H1 (cell line): Measurements from ENCODE around the gene DNASE2B. TPM values are rescaled to one million over a fixed set of nuclear protein-coding genes. Genes with fewer than 3 reads are reported as not detected.

ENCODE experiments used
- CTCF ChIA-PET: fragments of 300-600 bp; sonication (Branson Sonifier 250); formaldehyde crosslinking; loops from one replicate; lab custom pipeline; 2021; ENCODE audit not compliant: partially characterized antibody; lab: Charles Lee
- POLR2A ChIA-PET: fragments of 300-600 bp; sonication (Branson Sonifier 250); formaldehyde crosslinking; loops from one replicate; lab custom pipeline; 2021; ENCODE audit warnings: inconsistent platforms; ENCODE audit not compliant: partially characterized antibody; lab: Charles Lee
- DNase-seq, 2 experiments: peaks; one replicate each; pipeline versions ENCODE4 v3.0.0 to v3.0.0-alpha.2; 2010 to 2022; ENCODE audit warnings: low spot score in 2 of 2, low read depth in 1 of 2, mixed read lengths in 1 of 2
- FAIRE-seq: peaks from 2 replicates; lab custom pipeline; 2011; peaks lifted over from hg19 to GRCh38; lab: Jason Lieb, UNC
- H2AFZ ChIP-seq: 2 replicates; pipeline ENCODE4 v1.8.1; 2012; ENCODE audit warnings: low read length, inconsistent platforms
- H2AK5ac ChIP-seq: 2 replicates; pipeline ENCODE4 v1.6.1; 2013; ENCODE audit warnings: low read depth, low read length
- H2BK120ac ChIP-seq: replicated peaks from 2 replicates; pipeline ENCODE3; 2013; ENCODE audit warnings: low read depth, low read length, inconsistent platforms
- H2BK12ac ChIP-seq: 2 replicates; pipeline ENCODE4 v1.6.1; 2013; ENCODE audit warnings: low read depth, low read length
- H2BK15ac ChIP-seq: 2 replicates; pipeline ENCODE4 v1.6.1; 2013; ENCODE audit warnings: low read length
- H2BK20ac ChIP-seq: 2 replicates; pipeline ENCODE4 v1.6.1; 2013; ENCODE audit warnings: low read length
- H2BK5ac ChIP-seq: 2 replicates; pipeline ENCODE4 v1.6.1; 2013; ENCODE audit warnings: low read depth, low read length
- H3K14ac ChIP-seq: 2 replicates; pipeline ENCODE4 v1.6.1; 2013; ENCODE audit warnings: inconsistent platforms; ENCODE audit not compliant: insufficient read length
- H3K18ac ChIP-seq: 2 replicates; pipeline ENCODE4 v1.6.1; 2013; ENCODE audit warnings: low read length; ENCODE audit errors: extremely low read depth
- H3K23ac ChIP-seq: 2 replicates; pipeline ENCODE4 v1.6.1; 2013; ENCODE audit warnings: inconsistent platforms; ENCODE audit not compliant: insufficient read length
- H3K23me2 ChIP-seq: 2 replicates; pipeline ENCODE4 v1.6.1; 2013; ENCODE audit warnings: low read depth, low read length
- H3K27ac ChIP-seq: 2 replicates; pipeline ENCODE4 v1.6.1; 2011; ENCODE audit warnings: low read depth, low read length, inconsistent platforms
- H3K27me3 ChIP-seq, 4 experiments: replicated peaks in 1 of 4; 1 replicate in 1 of 4; 2 replicates in 3 of 4; pipeline versions ENCODE4 v1.6.1 to v1.8.1; 2011 to 2013; ENCODE audit warnings: low read length in 3 of 4, mild to moderate bottlenecking in 3 of 4, inconsistent platforms in 2 of 4, mixed read lengths in 2 of 4, moderate library complexity in 1 of 4; ENCODE audit not compliant: control insufficient read depth in 3 of 4, insufficient read depth in 3 of 4; ENCODE audit errors: extremely low read depth in 1 of 4
- H3K36me3 ChIP-seq, 4 experiments: 2 replicates each; pipeline versions ENCODE4 v1.6.1 to v1.8.1; 2011 to 2013; ENCODE audit warnings: mild to moderate bottlenecking in 4 of 4, low read length in 3 of 4, moderate library complexity in 2 of 4, control low read depth in 1 of 4, inconsistent platforms in 1 of 4; ENCODE audit not compliant: insufficient read depth in 4 of 4, control insufficient read depth in 2 of 4
- H3K4ac ChIP-seq: replicated peaks from 2 replicates; pipeline ENCODE3; 2013; ENCODE audit warnings: low read length, low read depth, mixed read lengths, inconsistent platforms; ENCODE audit not compliant: insufficient read length
- H3K4me1 ChIP-seq, 4 experiments: replicated peaks in 1 of 4; 1 replicate in 1 of 4; 2 replicates in 3 of 4; pipeline versions ENCODE4 v1.6.1 to v1.8.1; 2011 to 2013; ENCODE audit warnings: low read length in 3 of 4, inconsistent platforms in 2 of 4, mixed read lengths in 1 of 4; ENCODE audit not compliant: insufficient read depth in 4 of 4, control insufficient read depth in 3 of 4
- H3K4me2 ChIP-seq, 2 experiments: 2 replicates each; pipeline versions ENCODE4 v1.6.1 to v1.8.1; 2011 to 2013; ENCODE audit warnings: low read depth in 2 of 2, low read length in 2 of 2, control low read depth in 1 of 2, inconsistent platforms in 1 of 2, mild to moderate bottlenecking in 1 of 2; ENCODE audit not compliant: insufficient read depth in 1 of 2
- H3K4me3 ChIP-seq, 4 experiments: fragments of 200-600, 300-600 bp in 1 of 4; sonication (generic), shearing (Covaris generic), sonication (Bioruptor Twin) in 1 of 4; 2 replicates each; pipeline versions ENCODE4 v1.5.1 to v1.8.1; 2011 to 2016; ENCODE audit warnings: low read length in 4 of 4, low read depth in 3 of 4, control low read depth in 2 of 4, inconsistent platforms in 2 of 4, mild to moderate bottlenecking in 2 of 4, mixed read lengths in 1 of 4, moderate library complexity in 1 of 4; ENCODE audit not compliant: insufficient read depth in 2 of 4; ENCODE audit errors: extremely low read depth in 1 of 4
- H3K56ac ChIP-seq: replicated peaks from 2 replicates; pipeline ENCODE3; 2013; ENCODE audit warnings: low read depth, mild to moderate bottlenecking, mixed read lengths, low read length, inconsistent platforms; ENCODE audit not compliant: insufficient read length
- H3K79me1 ChIP-seq: 2 replicates; pipeline ENCODE4 v1.6.1; 2013; ENCODE audit warnings: low read depth, low read length, control low read depth
- H3K79me2 ChIP-seq, 2 experiments: 2 replicates each; pipeline versions ENCODE4 v1.6.1 to v1.8.1; 2012 to 2013; ENCODE audit warnings: low read length in 2 of 2, mild to moderate bottlenecking in 2 of 2, inconsistent platforms in 1 of 2; ENCODE audit not compliant: insufficient read depth in 2 of 2, control insufficient read depth in 1 of 2
- H3K9ac ChIP-seq, 4 experiments: replicated peaks in 1 of 4; 1 replicate in 1 of 4; 2 replicates in 3 of 4; pipeline versions ENCODE4 v1.6.1 to v1.8.1; 2011 to 2013; ENCODE audit warnings: low read depth in 3 of 4, low read length in 3 of 4, control low read depth in 2 of 4, mild to moderate bottlenecking in 2 of 4, moderate library complexity in 2 of 4, inconsistent platforms in 1 of 4; ENCODE audit errors: extremely low read depth in 1 of 4
- H3K9me3 ChIP-seq, 2 experiments: 2 replicates each; pipeline versions ENCODE4 v1.6.1 to v1.8.1; 2012 to 2013; ENCODE audit warnings: mild to moderate bottlenecking in 2 of 2, moderate library complexity in 2 of 2, control low read depth in 1 of 2, inconsistent platforms in 1 of 2, low read depth in 1 of 2, low read length in 1 of 2, mixed read lengths in 1 of 2; ENCODE audit not compliant: insufficient read depth in 2 of 2
- H4K20me1 ChIP-seq, 2 experiments: replicated peaks in 1 of 2; 2 replicates each; pipeline versions ENCODE3 to v1.8.1; 2011 to 2013; ENCODE audit warnings: inconsistent platforms in 2 of 2, low read length in 2 of 2, mild to moderate bottlenecking in 1 of 2; ENCODE audit not compliant: insufficient read depth in 2 of 2, control insufficient read depth in 1 of 2
- H4K5ac ChIP-seq: 2 replicates; pipeline ENCODE4 v1.6.1; 2013; ENCODE audit warnings: low read length, low read depth, mixed read lengths, inconsistent platforms; ENCODE audit not compliant: insufficient read length
- H4K8ac ChIP-seq: 2 replicates; pipeline ENCODE4 v1.8.0; 2013; ENCODE audit warnings: mild to moderate bottlenecking, moderate library complexity, low read length, inconsistent platforms; ENCODE audit not compliant: insufficient read depth; ENCODE audit errors: extremely low read depth
- H4K91ac ChIP-seq: replicated peaks from 2 replicates; pipeline ENCODE3; 2013; ENCODE audit warnings: low read length, mixed read lengths, inconsistent platforms; ENCODE audit not compliant: insufficient read length
- KDM4A ChIP-seq: IDR thresholded peaks from one replicate; pipeline ENCODE4 v1.7.1; 2012; ENCODE audit warnings: low read depth, mild to moderate bottlenecking, moderate library complexity, low read length, inconsistent platforms; ENCODE audit not compliant: severe bottlenecking
- WGBS, 2 experiments: shearing (Covaris generic) in 1 of 2; methylation state at CpG; one replicate each; pipeline versions ENCODE4 v1.1.6 to v1.1.7; 2013 to 2015; ENCODE audit warnings: low lambda C conversion rate in 2 of 2, mixed read lengths in 2 of 2, inconsistent platforms in 1 of 2, low coverage in 1 of 2, missing lambda C conversion rate in 1 of 2; ENCODE audit not compliant: insufficient replicate concordance in 2 of 2, insufficient coverage in 1 of 2, insufficient read length in 1 of 2; ENCODE audit errors: extremely low coverage in 1 of 2, missing lambda C conversion rate in 1 of 2; 5-methylcytosine and 5-hydroxymethylcytosine counted together
- polyA plus RNA-seq, 7 experiments: library from polyadenylated mRNA; depleted of rRNA in 3 of 7; stranded (reverse) in 5 of 7; unstranded in 2 of 7; fragments of >200 nt in 5 of 7; fragments of 200-250 nt in 2 of 7; gene quantifications; 1 replicate in 5 of 7; 2 replicates in 1 of 7; 4 replicates in 1 of 7; pipeline versions ENCODE4 v1.2.1 to v1.2.3, GENCODE V29; 2011 to 2013; ENCODE audit warnings: missing spikeins in 2 of 7, mixed read lengths in 2 of 7
- total RNA-seq: library from RNA; stranded (reverse); fragmentation: NEBNext Ultra II Directional; extraction: Animal tissue kit (Norgen Biotek cat#: 25700); gene quantifications from 2 replicates; pipeline ENCODE4 v1.2.1, GENCODE V29; 2021

Gene DNASE2B
- total and polyA plus RNA-seq, 2 of the 8 experiments (the other 6 are each of a cell fraction or from before 2014, with no cell fraction given) = not detected

DNA sequence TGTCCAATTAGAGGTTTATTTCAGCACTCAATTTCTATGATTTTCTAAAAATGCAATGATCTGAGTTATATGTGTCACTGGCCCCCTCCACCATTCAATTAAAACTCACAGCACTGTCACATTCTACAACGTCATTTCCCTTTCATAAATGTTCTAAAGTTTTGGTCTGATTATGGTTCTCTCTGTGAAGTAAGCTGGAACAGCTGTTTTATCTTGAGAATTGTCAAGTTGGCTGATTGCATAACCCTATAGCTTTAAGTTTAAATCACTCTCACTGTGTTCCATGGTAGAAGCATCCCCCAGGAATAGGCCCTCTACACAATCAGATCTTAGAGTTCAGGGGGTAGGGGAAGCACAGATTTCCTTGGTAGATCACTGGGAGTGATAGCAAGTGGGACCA is 41.4 kb upstream of the DNASE2B start:
- H2BK15ac ChIP-seq = no peak overlapping the region

More for the DNA sequence above, 41.4 kb upstream of the DNASE2B start:
- no peak for DNase-seq
- TF ChIP-seq KDM4A = no peak
- no peak overlapping the region for H3K23ac ChIP-seq
- no peaks in the 10 kb centered on the region for H3K4me1 ChIP-seq
- no peak overlapping the region for H2BK20ac ChIP-seq
- no peak overlapping the region for H4K8ac ChIP-seq
- no peak overlapping the region for H3K4me3 ChIP-seq
- no peak for FAIRE-seq
- H3K4ac ChIP-seq = no peak overlapping the region
- no peak overlapping the region for H2AFZ ChIP-seq
- no peak overlapping the region for H2AK5ac ChIP-seq
- CTCF ChIA-PET = interaction anchor here (0.6 kb wide), 1 partner anchor 164 kb away, joined by 3 read pairs; no protein-coding TSS in a partner anchor
- H3K9ac ChIP-seq = no peak overlapping the region
- H4K91ac ChIP-seq = no peak overlapping the region
- no peaks in the 10 kb centered on the region for H3K27me3 ChIP-seq
- H3K9me3 ChIP-seq = no peaks in the 10 kb centered on the region
- H3K79me1 ChIP-seq = no peaks in the 10 kb centered on the region
- H4K5ac ChIP-seq = no peak overlapping the region
- 89% methylated on average over 1 of the region's 1 CpG; no CpG with 5 or more reads in 1 of the 2 experiments for WGBS, 2 experiments
- H3K27ac ChIP-seq = no peak overlapping the region
- H3K56ac ChIP-seq = no peak overlapping the region
- no peaks in the 10 kb centered on the region for H3K36me3 ChIP-seq
- POLR2A ChIA-PET = no interaction called here
- H3K4me2 ChIP-seq = no peak overlapping the region
- H2BK120ac ChIP-seq = no peak overlapping the region
- H3K79me2 ChIP-seq = no peaks in the 10 kb centered on the region
- no peak overlapping the region for H2BK5ac ChIP-seq
- H3K23me2 ChIP-seq = no peaks in the 10 kb centered on the region
- no peaks in the 10 kb centered on the region for H4K20me1 ChIP-seq
- no peak overlapping the region for H3K14ac ChIP-seq
- H3K18ac ChIP-seq = no peak overlapping the region
- H2BK12ac ChIP-seq = no peak overlapping the region
